Effector memory CD8-positive, alpha-beta T cell (primary cell): ENCODE results near the gene CARD19.

Source experiments
- ATAC-seq: fragments of 150-1000 bp; cut with Tn5 transposase; replicated peaks from 2 replicates; pipeline ENCODE4 v1.10.0; 2021; ENCODE audit warnings: mild to moderate bottlenecking, moderate library complexity
- DNase-seq, 3 experiments: peaks; one replicate each; pipeline ENCODE4 v3.0.0; 2021
- H3K27ac Mint-ChIP-seq, 2 donors: one replicate each; pipeline ENCODE4 v1.8.0; 2022; ENCODE audit warnings: mild to moderate bottlenecking in 2 of 2, mixed read lengths in 2 of 2, moderate library complexity in 2 of 2
- H3K27me3 Mint-ChIP-seq, 2 donors: one replicate each; pipeline ENCODE4 v1.8.0; 2022; ENCODE audit warnings: mixed read lengths in 2 of 2
- H3K36me3 Mint-ChIP-seq: one replicate; pipeline ENCODE4 v1.8.0; 2022; ENCODE audit warnings: mild to moderate bottlenecking, moderate library complexity, mixed read lengths; ENCODE audit not compliant: insufficient read depth
- H3K4me1 Mint-ChIP-seq, 2 donors: one replicate each; pipeline ENCODE4 v1.8.0; 2022; ENCODE audit warnings: low read depth in 2 of 2, mixed read lengths in 2 of 2
- H3K4me3 Mint-ChIP-seq, 2 donors: one replicate each; pipeline ENCODE4 v1.8.0; 2022; ENCODE audit warnings: mild to moderate bottlenecking in 2 of 2, mixed read lengths in 2 of 2, moderate library complexity in 2 of 2
- H3K9me3 Mint-ChIP-seq, 2 donors: one replicate each; pipeline ENCODE4 v1.8.0; 2022; ENCODE audit warnings: mixed read lengths in 2 of 2

CARD19 gene

GRCh38 chr9:93118863-93119702, 23.1 kb downstream of the CARD19 start:
- Mint-ChIP-seq H3K4me1 (peaks cover 24 to 40% of the 10 kb centered on the region in 2 donors), H3K27me3 (no peaks in the 10 kb centered on the region), H3K36me3 (peaks cover 82% of the 10 kb centered on the region), H3K27ac (peak overlapping the region; percentile 82 to 97), H3K4me3 (peak overlapping the region in 1 of 2 donors; percentile 41), H3K9me3 (no peaks in the 10 kb centered on the region)
- no peak for DNase-seq
- no peak for ATAC-seq

GRCh38 chr9:93119703-93119952, 23.6 kb downstream of the CARD19 start:
- H3K9me3 Mint-ChIP-seq: no peaks in the 10 kb centered on the region
- no peaks in the 10 kb centered on the region for H3K27me3 Mint-ChIP-seq
- peaks cover 85% of the 10 kb centered on the region for H3K36me3 Mint-ChIP-seq
- DNase-seq (no peak), ATAC-seq (peak; percentile 1)
- H3K4me1 Mint-ChIP-seq: peaks cover 24 to 40% of the 10 kb centered on the region in 2 donors
- H3K27ac Mint-ChIP-seq: peak overlapping the region; percentile 82 to 97
- peak overlapping the region; percentile 41 to 57 for H3K4me3 Mint-ChIP-seq

GRCh38 chr9:93119953-93120845, 24.2 kb downstream of the CARD19 start:
- peaks cover 87% of the 10 kb centered on the region for H3K36me3 Mint-ChIP-seq
- H3K4me3 Mint-ChIP-seq: peak overlapping the region; percentile 41 to 57

GRCh38 chr9:93120846-93121315, 24.9 kb downstream of the CARD19 start:
- Mint-ChIP-seq H3K9me3 (no peaks in the 10 kb centered on the region), H3K4me3 (peak overlapping the region in 1 of 2 donors; percentile 41), H3K36me3 (peaks cover 90% of the 10 kb centered on the region), H3K4me1 (peaks cover 22 to 43% of the 10 kb centered on the region in 2 donors), H3K27ac (peak overlapping the region; percentile 82 to 97), H3K27me3 (no peaks in the 10 kb centered on the region)
- no peak for ATAC-seq
- no peak for DNase-seq

More at GRCh38 chr9:93119953-93120845, 24.2 kb downstream of the CARD19 start:
- Mint-ChIP-seq H3K9me3 (no peaks in the 10 kb centered on the region), H3K27ac (peak overlapping the region; percentile 82 to 97), H3K27me3 (no peaks in the 10 kb centered on the region), H3K4me1 (peaks cover 18 to 38% of the 10 kb centered on the region in 2 donors)
- DNase-seq (peak in 1 of 3 experiments; percentile 46), ATAC-seq (peak; percentile 68)

- Mint-ChIP-seq H3K4me3 (peak overlapping the region in 1 of 2 donors; percentile 51), H3K27me3 (no peaks in the 10 kb centered on the region), H3K36me3 (peaks cover 97% of the 10 kb centered on the region), H3K9me3 (no peaks in the 10 kb centered on the region), H3K27ac (peak overlapping the region; percentile 82 to 97), H3K4me1 (peaks cover 29 to 47% of the 10 kb centered on the region in 2 donors)
- DNase-seq (no peak), ATAC-seq (no peak)
These were observed 25.6 kb downstream of the CARD19 start for GRCh38 chr9:93121316-93122241.

GRCh38 chr9:93122721-93123221, 26.8 kb downstream of the CARD19 start:
- Mint-ChIP-seq H3K36me3 (peaks cover 99% of the 10 kb centered on the region), H3K9me3 (no peaks in the 10 kb centered on the region), H3K27ac (peak overlapping the region in 1 of 2 donors; percentile 97), H3K4me3 (peak overlapping the region in 1 of 2 donors; percentile 40), H3K4me1 (peaks cover 34 to 57% of the 10 kb centered on the region in 2 donors), H3K27me3 (no peaks in the 10 kb centered on the region)
- DNase-seq (no peak), ATAC-seq (no peak)

- Mint-ChIP-seq H3K4me1 (peaks cover 39 to 63% of the 10 kb centered on the region in 2 donors), H3K27me3 (no peaks in the 10 kb centered on the region), H3K36me3 (peaks cover 99% of the 10 kb centered on the region), H3K27ac (peak overlapping the region; percentile 62 to 97), H3K9me3 (no peaks in the 10 kb centered on the region), H3K4me3 (peak overlapping the region in 1 of 2 donors; percentile 75)
- ATAC-seq (no peak), DNase-seq (no peak)
These were observed 27.7 kb downstream of the CARD19 start for GRCh38 chr9:93123561-93124283.

- Mint-ChIP-seq H3K9me3 (no peaks in the 10 kb centered on the region), H3K4me1 (peaks cover 36 to 61% of the 10 kb centered on the region in 2 donors), H3K27ac (peak overlapping the region; percentile 62 to 97), H3K36me3 (peaks cover 99% of the 10 kb centered on the region), H3K4me3 (peak overlapping the region; percentile 18 to 75), H3K27me3 (no peaks in the 10 kb centered on the region)
- DNase-seq: no peak
- no peak for ATAC-seq
These were observed 28.8 kb downstream of the CARD19 start for GRCh38 chr9:93124793-93125192.

- peak overlapping the region; percentile 97 for H3K27ac Mint-ChIP-seq
- no peaks in the 10 kb centered on the region for H3K27me3 Mint-ChIP-seq
- H3K4me3 Mint-ChIP-seq: peak overlapping the region; percentile 75 to 80
- ATAC-seq (no peak), DNase-seq (no peak)
- H3K9me3 Mint-ChIP-seq: no peaks in the 10 kb centered on the region
- peaks cover 99% of the 10 kb centered on the region for H3K36me3 Mint-ChIP-seq
- peaks cover 30 to 58% of the 10 kb centered on the region in 2 donors for H3K4me1 Mint-ChIP-seq
These were observed 29.4 kb downstream of the CARD19 start for GRCh38 chr9:93125331-93125894.

- H3K9me3 Mint-ChIP-seq: no peaks in the 10 kb centered on the region
- peak overlapping the region; percentile 97 for H3K27ac Mint-ChIP-seq
- peaks cover 99% of the 10 kb centered on the region for H3K36me3 Mint-ChIP-seq
- H3K4me1 Mint-ChIP-seq: peaks cover 32 to 60% of the 10 kb centered on the region in 2 donors
- peak; percentile 55 for ATAC-seq
- DNase-seq: peak in 1 of 3 experiments; percentile 35
- no peaks in the 10 kb centered on the region for H3K27me3 Mint-ChIP-seq
- peak overlapping the region; percentile 75 to 80 for H3K4me3 Mint-ChIP-seq
These were observed 30.2 kb downstream of the CARD19 start for GRCh38 chr9:93126151-93126781.

- Mint-ChIP-seq H3K4me1 (peaks cover 39 to 60% of the 10 kb centered on the region in 2 donors), H3K4me3 (peak overlapping the region; percentile 75 to 80), H3K27ac (peak overlapping the region; percentile 97), H3K27me3 (no peaks in the 10 kb centered on the region), H3K9me3 (no peaks in the 10 kb centered on the region), H3K36me3 (peaks cover 99% of the 10 kb centered on the region)
- DNase-seq (no peak), ATAC-seq (no peak)
These were observed 30.9 kb downstream of the CARD19 start for GRCh38 chr9:93126825-93127368.
